ENCODE results near the gene SH3GL1. TPM values are rescaled to one million over a fixed set of nuclear protein-coding genes. Genes with fewer than 3 reads are reported as not detected.
A peak's percentile ranks its signal among the peaks of the same experiment; 100 is the strongest.

The SH3GL1 gene
- total and polyA plus RNA-seq, 9 of the 15 experiments (the other 6 are each of a cell fraction or from before 2014, with no cell fraction given), result 1.7 to 75.3 (median 25.7) TPM

- TF ChIP-seq REST (IDR thresholded peaks at IDR 0.05; ENCODE audit: borderline replicate concordance) (peak; percentile 36; the same call in 1 of the 2 replicates), REST (CRISPR knock-in tag; IDR thresholded peaks at IDR 0.05; ENCODE audit: low read depth) (no peak), TARDBP (IDR thresholded peaks at IDR 0.05) (no peak), SRSF9 (IDR thresholded peaks at IDR 0.05; ENCODE audit: borderline replicate concordance, low read depth, low read length) (no peak), ZBTB33 (CRISPR knock-in tag; IDR thresholded peaks at IDR 0.05) (peak; percentile 97), ELF1 (tag; IDR thresholded peaks at IDR 0.05) (no peak), RBM22 (IDR thresholded peaks at IDR 0.05; ENCODE audit: low read depth, low read length, poor library complexity, severe bottlenecking) (peak; percentile 20), CUX1 (CRISPR knock-in tag; IDR thresholded peaks at IDR 0.05) (no peak), HMGN3 (IDR thresholded peaks at IDR 0.05; ENCODE audit: borderline replicate concordance, extremely low read depth, insufficient read length, low read depth, low read length) (peak; percentile 32), GATAD2B (IDR thresholded peaks at IDR 0.05; ENCODE audit: borderline replicate concordance) (no peak)
Measured at GRCh38 chr19:4369888-4370260, 30.5 kb downstream of the SH3GL1 start (continued).

Measured in K562 (cell line).